Measurements from ENCODE around the gene NPTX2. TPM values are rescaled to one million over a fixed set of nuclear protein-coding genes. Genes with fewer than 3 reads are reported as not detected.

Gene NPTX2
- total RNA-seq, 2 experiments from 2014 or later: not detected

GRCh38 chr7:98594787-98595186 is 22.3 kb upstream of the NPTX2 start:
- ATAC-seq: no peak
- H3K27ac Mint-ChIP-seq: no peak overlapping the region
- H3K4me3 Mint-ChIP-seq: no peak overlapping the region
- intact Hi-C loops (cut with DNase I, micrococcal nuclease): no loop called here
- POLR2A ChIA-PET: no interaction called here
- DNase-seq: no peak
- H3K9me3 Mint-ChIP-seq (ENCODE audit: low read depth): no peaks in the 10 kb centered on the region
- CTCF ChIA-PET: no interaction called here
- H3K36me3 Mint-ChIP-seq (ENCODE audit: low read depth): no peaks in the 10 kb centered on the region
- H3K4me1 Mint-ChIP-seq: no peaks in the 10 kb centered on the region
- peaks cover 6% of the 10 kb centered on the region for H3K27me3 Mint-ChIP-seq

- Mint-ChIP-seq H3K4me3 (no peak overlapping the region), H3K4me1 (no peaks in the 10 kb centered on the region), H3K27me3 (peaks cover 5% of the 10 kb centered on the region), H3K27ac (no peak overlapping the region), H3K9me3 (ENCODE audit: low read depth) (no peaks in the 10 kb centered on the region), H3K36me3 (ENCODE audit: low read depth) (no peaks in the 10 kb centered on the region)
- no peak for DNase-seq
- intact Hi-C loops (cut with DNase I, micrococcal nuclease): no loop called here
- ChIA-PET POLR2A (no interaction called here), CTCF (no interaction called here)
- ATAC-seq: no peak
These were observed 18.1 kb upstream of the NPTX2 start for GRCh38 chr7:98598846-98599615.

DNA sequence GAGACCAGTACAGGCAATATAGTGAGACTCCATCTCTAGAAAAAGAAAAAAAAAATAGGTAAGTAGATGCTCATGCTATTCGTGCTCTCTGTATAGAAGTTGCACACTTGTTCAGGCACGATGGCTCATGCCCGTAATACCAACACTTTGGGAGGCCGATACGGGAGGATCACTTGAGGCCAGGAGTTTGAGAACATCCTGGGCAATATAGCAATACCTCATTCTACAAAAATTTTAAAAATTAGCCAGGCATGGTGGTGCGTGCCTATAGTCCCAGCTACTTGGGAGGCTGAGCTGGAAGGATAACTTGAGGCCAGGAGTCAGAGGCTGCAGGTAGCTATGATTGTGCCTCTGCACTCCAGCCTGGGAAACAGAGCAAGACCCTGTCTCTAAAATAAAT is 17.2 kb upstream of the NPTX2 start:
- Mint-ChIP-seq H3K9me3 (ENCODE audit: low read depth) (no peaks in the 10 kb centered on the region), H3K27me3 (no peaks in the 10 kb centered on the region), H3K4me1 (no peaks in the 10 kb centered on the region), H3K27ac (no peak overlapping the region), H3K4me3 (no peak overlapping the region), H3K36me3 (ENCODE audit: low read depth) (no peaks in the 10 kb centered on the region)
- CTCF ChIA-PET: no interaction called here
- intact Hi-C loops (cut with DNase I, micrococcal nuclease): no loop called here
- no peak for ATAC-seq
- DNase-seq: no peak
- POLR2A ChIA-PET: no interaction called here

GRCh38 chr7:98602755-98603398 is 14.2 kb upstream of the NPTX2 start:
- peaks cover 6% of the 10 kb centered on the region for H3K27me3 Mint-ChIP-seq
- no peaks in the 10 kb centered on the region for H3K36me3 Mint-ChIP-seq (ENCODE audit: low read depth)
- peaks cover 5% of the 10 kb centered on the region for H3K9me3 Mint-ChIP-seq (ENCODE audit: low read depth)
- H3K27ac Mint-ChIP-seq: no peak overlapping the region
- no peak overlapping the region for H3K4me3 Mint-ChIP-seq
- POLR2A ChIA-PET: no interaction called here
- intact Hi-C loops (cut with DNase I, micrococcal nuclease): no loop called here
- CTCF ChIA-PET: no interaction called here
- H3K4me1 Mint-ChIP-seq: no peaks in the 10 kb centered on the region
- DNase-seq (no peak), ATAC-seq (no peak)

DNA sequence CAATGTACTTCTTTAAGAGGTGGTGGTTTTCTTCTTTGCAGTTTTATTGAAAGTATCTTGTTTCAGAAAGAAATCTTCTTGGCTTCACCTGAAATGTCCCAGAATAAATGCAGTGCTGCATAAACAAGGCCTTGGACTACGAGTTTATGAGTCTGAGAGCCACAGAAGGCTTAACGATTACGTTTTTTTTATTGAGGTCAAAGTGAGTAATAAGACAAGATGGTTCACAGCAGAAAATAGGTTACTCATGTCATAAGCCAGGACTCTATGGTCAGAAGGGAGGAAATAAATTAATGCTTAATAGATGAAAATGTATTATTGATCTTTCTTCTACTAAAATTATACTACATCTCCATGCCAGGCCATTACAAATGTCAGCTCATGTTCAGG is 13.7 kb upstream of the NPTX2 start:
- ATAC-seq: no peak
- Mint-ChIP-seq H3K27me3 (peaks cover 8% of the 10 kb centered on the region), H3K36me3 (ENCODE audit: low read depth) (no peaks in the 10 kb centered on the region), H3K4me1 (no peaks in the 10 kb centered on the region), H3K4me3 (no peak overlapping the region), H3K27ac (no peak overlapping the region), H3K9me3 (ENCODE audit: low read depth) (peaks cover 5% of the 10 kb centered on the region)
- ChIA-PET CTCF (interaction anchor here (1.0 kb wide), 1 partner anchor 13 kb away, joined by 3 read pairs; no protein-coding TSS in a partner anchor), POLR2A (no interaction called here)
- DNase-seq: no peak
- intact Hi-C loops (cut with DNase I, micrococcal nuclease): no loop called here

- H3K4me1 Mint-ChIP-seq: peaks cover 8% of the 10 kb centered on the region
- no peaks in the 10 kb centered on the region for H3K36me3 Mint-ChIP-seq (ENCODE audit: low read depth)
- ChIA-PET POLR2A (no interaction called here), CTCF (interaction anchor here (0.5 to 0.8 kb wide), 2 partner anchors 25 to 111 kb away, joined by 3 to 4 read pairs; no protein-coding TSS in a partner anchor)
- H3K4me3 Mint-ChIP-seq: no peak overlapping the region
- ATAC-seq (no peak), DNase-seq (no peak)
- H3K27me3 Mint-ChIP-seq: peaks cover 54% of the 10 kb centered on the region
- intact Hi-C loops (cut with DNase I, micrococcal nuclease): no loop called here
- H3K9me3 Mint-ChIP-seq (ENCODE audit: low read depth): peaks cover 2% of the 10 kb centered on the region
- no peak overlapping the region for H3K27ac Mint-ChIP-seq
These were observed 3.3 kb upstream of the NPTX2 start for GRCh38 chr7:98613601-98614425.

DNA sequence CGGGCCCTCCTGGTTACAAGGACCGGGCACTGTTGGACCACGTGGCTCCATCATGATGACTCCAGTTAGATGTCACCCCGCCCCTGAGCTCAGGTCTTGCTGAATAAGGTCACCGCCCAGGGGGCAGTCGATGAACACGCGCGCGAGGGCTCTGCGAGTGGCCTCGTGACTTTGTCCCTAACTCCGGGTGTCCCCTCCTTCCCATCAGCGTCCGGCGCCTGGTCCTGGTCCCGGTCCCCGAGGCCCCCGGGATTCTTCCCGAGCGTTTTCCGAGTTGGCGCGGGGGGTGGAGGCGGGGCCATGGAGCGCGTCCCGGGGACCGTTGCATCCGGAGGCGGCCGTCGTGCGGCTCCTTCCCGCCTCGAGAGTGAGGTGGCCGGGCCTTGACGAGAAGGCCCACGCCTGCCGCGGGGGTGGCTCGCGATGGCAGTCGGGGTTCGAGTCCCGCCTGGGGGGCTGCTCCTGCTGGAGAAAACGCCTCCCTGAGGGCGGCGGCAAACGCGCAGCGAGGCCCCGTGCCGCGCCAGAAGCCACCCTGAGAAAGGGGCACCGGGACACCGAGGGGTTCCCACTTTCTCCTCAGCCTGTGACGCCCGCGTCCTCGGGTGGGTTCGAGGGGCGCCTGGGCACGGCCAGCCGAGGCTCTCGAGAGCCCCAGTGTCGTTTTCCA is 569 bp upstream of the NPTX2 start:
- H3K36me3 Mint-ChIP-seq (ENCODE audit: low read depth): no peaks in the 10 kb centered on the region
- H3K27me3 Mint-ChIP-seq: peaks cover 48% of the 10 kb centered on the region
- DNase-seq (no peak), ATAC-seq (no peak)
- intact Hi-C loops (cut with DNase I, micrococcal nuclease): no loop called here
- ChIA-PET CTCF (interaction anchor here (0.5 kb wide), 1 partner anchor 175 kb away, joined by 3 read pairs; no protein-coding TSS in a partner anchor), POLR2A (no interaction called here)
- no peak overlapping the region for H3K27ac Mint-ChIP-seq
- H3K4me1 Mint-ChIP-seq: peaks cover 10% of the 10 kb centered on the region
- H3K4me3 Mint-ChIP-seq: no peak overlapping the region
- H3K9me3 Mint-ChIP-seq (ENCODE audit: low read depth): peaks cover under 1% of the 10 kb centered on the region

DNA sequence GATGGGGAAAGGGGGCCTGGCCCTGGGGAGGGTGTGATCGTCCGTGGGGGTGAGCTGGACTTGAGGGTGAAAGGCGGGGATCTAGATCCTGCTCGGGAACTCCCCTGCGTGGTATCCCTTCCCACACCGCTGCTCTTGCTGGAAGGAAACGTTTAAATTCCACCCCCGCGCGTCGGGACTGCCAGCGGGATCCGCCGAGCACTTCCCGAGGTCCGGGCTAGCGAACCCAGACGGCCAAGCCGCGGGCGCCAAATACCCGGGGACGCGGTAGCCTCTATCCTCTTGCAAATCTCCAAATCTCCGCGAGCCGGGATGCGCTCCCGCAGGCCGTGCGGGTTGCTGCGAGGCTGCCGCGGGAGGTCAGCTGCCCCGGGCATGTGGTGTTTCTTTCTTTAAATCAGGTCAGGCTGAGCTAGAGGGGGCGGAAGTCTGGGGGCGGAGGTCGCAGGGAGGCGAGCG is 904 bp downstream of the NPTX2 start:
- ATAC-seq (no peak), DNase-seq (no peak)
- H3K4me3 Mint-ChIP-seq: no peak overlapping the region
- H3K36me3 Mint-ChIP-seq (ENCODE audit: low read depth): no peaks in the 10 kb centered on the region
- CTCF ChIA-PET: interaction anchor here (0.7 kb wide), 1 partner anchor 773 kb away, joined by 3 read pairs; no protein-coding TSS in a partner anchor
- peaks cover 50% of the 10 kb centered on the region for H3K27me3 Mint-ChIP-seq
- H3K9me3 Mint-ChIP-seq (ENCODE audit: low read depth): no peaks in the 10 kb centered on the region
- intact Hi-C loops (cut with DNase I, micrococcal nuclease): no loop called here
- no peak overlapping the region for H3K27ac Mint-ChIP-seq
- POLR2A ChIA-PET: no interaction called here
- H3K4me1 Mint-ChIP-seq: peaks cover 10% of the 10 kb centered on the region

DNA sequence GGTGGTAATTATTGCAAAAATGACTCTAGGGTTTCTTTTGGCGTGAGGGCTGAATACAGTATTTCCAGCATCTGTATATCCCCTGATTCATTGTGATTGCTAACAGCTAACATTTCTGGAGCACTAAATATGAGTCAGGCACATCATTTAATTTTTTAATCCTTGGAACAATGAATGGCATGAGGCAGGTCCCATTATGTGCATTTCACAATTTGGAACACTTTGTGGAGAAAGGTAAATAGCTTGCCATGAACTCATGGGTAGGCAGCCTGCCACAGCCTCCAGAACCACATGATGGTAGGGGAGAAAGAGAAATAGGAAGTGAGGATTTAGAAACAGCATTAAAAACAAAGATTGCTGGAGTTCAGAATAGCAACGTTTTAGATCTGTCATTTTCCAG is 1.7 kb downstream of the NPTX2 start:
- intact Hi-C loops (cut with DNase I, micrococcal nuclease): no loop called here
- Mint-ChIP-seq H3K4me3 (no peak overlapping the region), H3K9me3 (ENCODE audit: low read depth) (no peaks in the 10 kb centered on the region), H3K27me3 (peaks cover 44% of the 10 kb centered on the region), H3K27ac (no peak overlapping the region), H3K4me1 (peaks cover 10% of the 10 kb centered on the region), H3K36me3 (ENCODE audit: low read depth) (no peaks in the 10 kb centered on the region)
- ChIA-PET CTCF (no interaction called here), POLR2A (no interaction called here)
- ATAC-seq (no peak), DNase-seq (no peak)

DNA sequence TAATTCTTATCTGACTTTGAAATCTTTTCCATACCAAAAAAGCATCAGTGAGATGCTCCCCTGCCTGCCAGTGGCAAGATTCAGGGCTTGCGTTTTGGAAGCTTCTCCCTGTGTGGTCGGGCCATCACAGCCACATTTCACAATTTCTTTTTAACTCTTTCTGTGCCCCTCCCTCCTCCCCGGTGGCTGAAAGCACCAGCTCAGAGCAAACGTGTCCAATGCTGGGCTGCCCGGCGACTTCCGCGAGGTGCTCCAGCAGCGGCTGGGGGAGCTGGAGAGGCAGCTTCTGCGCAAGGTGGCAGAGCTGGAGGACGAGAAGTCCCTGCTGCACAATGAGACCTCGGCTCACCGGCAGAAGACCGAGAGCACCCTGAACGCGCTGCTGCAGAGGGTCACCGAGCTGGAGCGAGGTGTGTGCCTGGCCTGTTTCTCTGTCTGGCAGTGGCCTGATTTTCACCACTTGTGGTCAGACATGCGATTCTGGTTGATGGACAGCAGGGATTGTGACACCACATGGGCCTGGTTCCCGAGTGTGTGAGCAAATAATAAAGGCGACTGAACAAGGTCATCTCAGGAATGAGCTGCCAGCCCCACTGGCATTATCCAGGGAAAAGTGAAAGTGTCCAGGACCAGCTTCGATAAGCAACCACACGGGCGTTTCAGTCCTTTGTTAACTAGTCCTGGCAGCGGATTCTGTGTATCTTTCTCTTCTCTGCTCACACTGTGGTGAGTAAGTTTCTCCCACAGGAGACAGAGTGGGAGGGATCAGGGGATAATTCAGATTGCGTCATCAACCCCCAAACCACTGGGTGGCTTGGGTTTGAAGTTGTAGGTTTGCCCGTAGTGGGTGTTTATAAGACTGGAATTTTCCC is 2.6 kb downstream of the NPTX2 start:
- DNase-seq (no peak), ATAC-seq (no peak)
- Mint-ChIP-seq H3K9me3 (ENCODE audit: low read depth) (no peaks in the 10 kb centered on the region), H3K36me3 (ENCODE audit: low read depth) (no peaks in the 10 kb centered on the region), H3K4me1 (peaks cover 10% of the 10 kb centered on the region), H3K4me3 (no peak overlapping the region), H3K27me3 (peaks cover 39% of the 10 kb centered on the region), H3K27ac (no peak overlapping the region)
- ChIA-PET POLR2A (no interaction called here), CTCF (no interaction called here)
- intact Hi-C loops (cut with DNase I, micrococcal nuclease): no loop called here
